ENCODE measurements around the gene POLR2B.
"Not testable (repeated sequence)": the region's sequence is repeated elsewhere in the genome, so short reads cannot be mapped to it uniquely, and the experiment has no call there.

Gene POLR2B

GRCh38 chr4:57043347-57044251 is 64.9 kb downstream of the POLR2B start:
- Histone ChIP-seq H3K79me2 (no peaks in the 10 kb centered on the region), H3K4me1 (no peaks in the 10 kb centered on the region), H3K4me3 (ENCODE audit: low read depth, low read length) (no peak overlapping the region), H3K9me3 (ENCODE audit: control insufficient read depth, low read length) (no peaks in the 10 kb centered on the region), H3K27ac (peak overlapping the region; percentile 57), H3K27me3 (ENCODE audit: control insufficient read depth, insufficient read depth, low read length) (no peaks in the 10 kb centered on the region), H2AFZ (no peak overlapping the region), H3K9ac (no peak overlapping the region), H3K4me2 (ENCODE audit: low read length) (no peak overlapping the region), H3K36me3 (ENCODE audit: control insufficient read depth, insufficient read depth, low read length) (no peaks in the 10 kb centered on the region)
- no peak for TF ChIP-seq CTCF (IDR thresholded peaks at IDR 0.05)

GRCh38 chr4:57044279-57044678 is 65.6 kb downstream of the POLR2B start:
- Histone ChIP-seq H3K27me3 (ENCODE audit: control insufficient read depth, insufficient read depth, low read length) (no peaks in the 10 kb centered on the region), H3K36me3 (ENCODE audit: control insufficient read depth, insufficient read depth, low read length) (no peaks in the 10 kb centered on the region), H3K4me2 (ENCODE audit: low read length) (no peak overlapping the region), H3K9ac (no peak overlapping the region), H3K4me3 (ENCODE audit: low read depth, low read length) (no peak overlapping the region), H3K9me3 (ENCODE audit: control insufficient read depth, low read length) (no peaks in the 10 kb centered on the region), H3K79me2 (no peaks in the 10 kb centered on the region), H2AFZ (no peak overlapping the region), H3K4me1 (no peaks in the 10 kb centered on the region), H3K27ac (peak overlapping the region; percentile 57)
- TF ChIP-seq CTCF (IDR thresholded peaks at IDR 0.05) = no peak

- Histone ChIP-seq H2AFZ (no peak overlapping the region), H3K4me3 (ENCODE audit: low read depth, low read length) (no peak overlapping the region), H3K9ac (no peak overlapping the region), H3K79me2 (no peaks in the 10 kb centered on the region), H3K27ac (peak overlapping the region; percentile 57), H3K9me3 (ENCODE audit: control insufficient read depth, low read length) (no peaks in the 10 kb centered on the region), H3K4me1 (no peaks in the 10 kb centered on the region), H3K4me2 (ENCODE audit: low read length) (no peak overlapping the region), H3K27me3 (ENCODE audit: control insufficient read depth, insufficient read depth, low read length) (no peaks in the 10 kb centered on the region), H3K36me3 (ENCODE audit: control insufficient read depth, insufficient read depth, low read length) (no peaks in the 10 kb centered on the region)
- no peak for TF ChIP-seq CTCF (IDR thresholded peaks at IDR 0.05)
These were observed 66.3 kb downstream of the POLR2B start for GRCh38 chr4:57044996-57045395.

- not testable (repeated sequence) for H3K4me1 ChIP-seq; H3K27ac ChIP-seq; H3K9ac ChIP-seq; H3K4me3 ChIP-seq (ENCODE audit: low read depth, low read length); H3K4me2 ChIP-seq (ENCODE audit: low read length); H3K36me3 ChIP-seq (ENCODE audit: control insufficient read depth, insufficient read depth, low read length); H3K27me3 ChIP-seq (ENCODE audit: control insufficient read depth, insufficient read depth, low read length); H3K79me2 ChIP-seq; H2AFZ ChIP-seq; H3K9me3 ChIP-seq (ENCODE audit: control insufficient read depth, low read length)
These were observed 68.3 kb downstream of the POLR2B start for GRCh38 chr4:57047046-57047445.

GRCh38 chr4:57048590-57049304 is 70.1 kb downstream of the POLR2B start:
- Histone ChIP-seq H3K9me3 (ENCODE audit: control insufficient read depth, low read length) (no peaks in the 10 kb centered on the region), H2AFZ (no peak overlapping the region), H3K4me2 (ENCODE audit: low read length) (no peak overlapping the region), H3K9ac (no peak overlapping the region), H3K27ac (peak overlapping the region; percentile 24), H3K36me3 (ENCODE audit: control insufficient read depth, insufficient read depth, low read length) (no peaks in the 10 kb centered on the region), H3K27me3 (ENCODE audit: control insufficient read depth, insufficient read depth, low read length) (no peaks in the 10 kb centered on the region), H3K79me2 (no peaks in the 10 kb centered on the region), H3K4me3 (ENCODE audit: low read depth, low read length) (no peak overlapping the region), H3K4me1 (no peaks in the 10 kb centered on the region)
- no peak for TF ChIP-seq CTCF (IDR thresholded peaks at IDR 0.05)
